Stimulated activated naive B cell treated with anti-CD40 and anti-IgM and Interleukin-4, amounts not matched to agents 10 μg/mL and 1 μg/mL and 100 μg/mL, for 72 hours (primary cell): ENCODE data around the gene DZIP3.
"Not testable (repeated sequence)": the region's sequence is repeated elsewhere in the genome, so short reads cannot be mapped to it uniquely, and the experiment has no call there.

Experiments used
- ATAC-seq, 2 donors: fragments of 150-1000 bp; cut with Tn5 transposase; replicated peaks; 2 replicates each; pipeline ENCODE4 v1.10.0; 2021; ENCODE audit warnings: moderate library complexity in 1 of 2
- DNase-seq: peaks from one replicate; pipeline ENCODE4 v3.0.0; 2021
- H3K27ac Mint-ChIP-seq: one replicate; pipeline ENCODE4 v1.8.0; 2022; ENCODE audit warnings: mild to moderate bottlenecking, mixed read lengths
- H3K27me3 Mint-ChIP-seq, 2 donors: one replicate each; pipeline ENCODE4 v1.8.0; 2022; ENCODE audit warnings: mixed read lengths in 2 of 2
- H3K36me3 Mint-ChIP-seq, 2 donors: one replicate each; pipeline ENCODE4 v1.8.0; 2022; ENCODE audit warnings: mixed read lengths in 2 of 2, mild to moderate bottlenecking in 1 of 2
- H3K4me1 Mint-ChIP-seq, 2 donors: one replicate each; pipeline ENCODE4 v1.8.0; 2022; ENCODE audit warnings: mixed read lengths in 2 of 2, mild to moderate bottlenecking in 1 of 2
- H3K4me3 Mint-ChIP-seq, 2 donors: one replicate each; pipeline ENCODE4 v1.8.0; 2022; ENCODE audit warnings: mild to moderate bottlenecking in 2 of 2, mixed read lengths in 2 of 2, moderate library complexity in 1 of 2
- H3K9me3 Mint-ChIP-seq, 2 donors: one replicate each; pipeline ENCODE4 v1.8.0; 2022; ENCODE audit warnings: mixed read lengths in 2 of 2, mild to moderate bottlenecking in 1 of 2

DZIP3 gene

GRCh38 chr3:108677811-108678210 is 88.3 kb downstream of the DZIP3 start:
- H3K27me3 Mint-ChIP-seq: no peaks in the 10 kb centered on the region
- H3K9me3 Mint-ChIP-seq: no peaks in the 10 kb centered on the region
- ATAC-seq: no peak
- H3K27ac Mint-ChIP-seq: no peak overlapping the region
- no peak overlapping the region for H3K4me3 Mint-ChIP-seq
- H3K36me3 Mint-ChIP-seq: peaks cover 19 to 41% of the 10 kb centered on the region in 2 donors
- DNase-seq: no peak
- no peaks in the 10 kb centered on the region for H3K4me1 Mint-ChIP-seq

- ATAC-seq, H3K4me1 Mint-ChIP-seq, H3K27ac Mint-ChIP-seq, H3K27me3 Mint-ChIP-seq, H3K9me3 Mint-ChIP-seq, DNase-seq, H3K4me3 Mint-ChIP-seq: not testable (repeated sequence)
- peaks cover 35 to 63% of the 10 kb centered on the region in 2 donors for H3K36me3 Mint-ChIP-seq
These were observed 102.8 kb downstream of the DZIP3 start for GRCh38 chr3:108692286-108692685.

GRCh38 chr3:108698461-108698860 is 108.9 kb downstream of the DZIP3 start:
- Mint-ChIP-seq H3K4me1 (no peaks in the 10 kb centered on the region), H3K27ac (no peak overlapping the region), H3K4me3 (no peak overlapping the region), H3K36me3 (peaks cover 15 to 27% of the 10 kb centered on the region in 2 donors), H3K9me3 (peaks cover 9 to 12% of the 10 kb centered on the region in 2 donors), H3K27me3 (no peaks in the 10 kb centered on the region)
- no peak for ATAC-seq
- DNase-seq: no peak

- no peak overlapping the region for H3K4me3 Mint-ChIP-seq
- H3K36me3 Mint-ChIP-seq: peaks cover 10 to 26% of the 10 kb centered on the region in 2 donors
- H3K4me1 Mint-ChIP-seq: peaks cover 0 to 1% of the 10 kb centered on the region in 2 donors
- ATAC-seq (no peak), DNase-seq (no peak)
- no peaks in the 10 kb centered on the region for H3K27me3 Mint-ChIP-seq
- no peak overlapping the region for H3K27ac Mint-ChIP-seq
- peaks cover 12 to 25% of the 10 kb centered on the region in 2 donors for H3K9me3 Mint-ChIP-seq
These were observed 115.5 kb downstream of the DZIP3 start for GRCh38 chr3:108705045-108705444.

GRCh38 chr3:108713009-108713516 is 123.5 kb downstream of the DZIP3 start:
- peaks cover under 1 to 8% of the 10 kb centered on the region in 2 donors for H3K27me3 Mint-ChIP-seq
- ATAC-seq (no peak), DNase-seq (no peak)
- no peaks in the 10 kb centered on the region for H3K36me3 Mint-ChIP-seq
- H3K4me1 Mint-ChIP-seq: peaks cover 0 to 4% of the 10 kb centered on the region in 2 donors
- no peaks in the 10 kb centered on the region for H3K9me3 Mint-ChIP-seq
- no peak overlapping the region for H3K27ac Mint-ChIP-seq
- H3K4me3 Mint-ChIP-seq: no peak overlapping the region

- peaks cover 8 to 12% of the 10 kb centered on the region in 2 donors for H3K27me3 Mint-ChIP-seq
- H3K27ac Mint-ChIP-seq: no peak overlapping the region
- ATAC-seq: no peak
- H3K4me3 Mint-ChIP-seq: no peak overlapping the region
- peaks cover 0 to 4% of the 10 kb centered on the region in 2 donors for H3K4me1 Mint-ChIP-seq
- no peaks in the 10 kb centered on the region for H3K36me3 Mint-ChIP-seq
- DNase-seq: no peak
- no peaks in the 10 kb centered on the region for H3K9me3 Mint-ChIP-seq
These were observed 124.3 kb downstream of the DZIP3 start for GRCh38 chr3:108713816-108714215.

GRCh38 chr3:108718454-108718853 is 128.9 kb downstream of the DZIP3 start:
- peaks cover 13 to 16% of the 10 kb centered on the region in 2 donors for H3K27me3 Mint-ChIP-seq
- no peak overlapping the region for H3K4me3 Mint-ChIP-seq
- H3K4me1 Mint-ChIP-seq: no peaks in the 10 kb centered on the region
- H3K27ac Mint-ChIP-seq: no peak overlapping the region
- H3K36me3 Mint-ChIP-seq: no peaks in the 10 kb centered on the region
- ATAC-seq (no peak), DNase-seq (no peak)
- peaks cover 5 to 6% of the 10 kb centered on the region in 2 donors for H3K9me3 Mint-ChIP-seq

DNA sequence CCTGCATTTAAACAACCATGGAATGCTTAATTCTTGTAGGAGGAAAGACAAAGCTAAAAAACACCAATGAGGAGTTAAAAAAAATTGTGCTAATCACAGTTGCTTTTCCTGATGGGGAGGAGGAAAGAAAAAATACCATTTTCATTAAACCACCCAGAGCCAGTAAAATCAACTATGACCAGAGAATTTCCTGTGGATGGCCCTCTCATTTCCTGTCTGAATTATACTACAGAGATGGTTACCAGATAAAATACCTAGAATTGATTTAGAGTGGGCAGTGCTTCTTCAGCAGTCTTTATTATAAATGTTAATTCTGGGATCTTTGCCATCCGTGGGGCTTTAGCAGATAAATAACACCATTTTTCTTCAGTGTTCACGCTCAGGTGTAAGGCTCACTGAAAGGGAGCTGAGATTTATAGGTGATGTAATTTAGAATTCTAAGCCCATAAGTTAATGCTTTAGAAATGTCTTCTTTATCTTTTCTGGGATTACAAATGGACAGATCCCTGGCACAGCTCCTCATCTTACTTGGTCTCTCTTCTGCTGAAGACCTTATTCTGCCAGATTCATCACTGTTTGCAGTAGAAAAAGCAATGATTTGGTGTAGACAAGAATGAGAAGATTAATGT is 129.8 kb downstream of the DZIP3 start:
- Mint-ChIP-seq H3K4me3 (no peak overlapping the region), H3K9me3 (peaks cover 5 to 6% of the 10 kb centered on the region in 2 donors), H3K4me1 (peaks cover 4 to 5% of the 10 kb centered on the region in 2 donors), H3K27ac (no peak overlapping the region), H3K27me3 (peaks cover 13 to 16% of the 10 kb centered on the region in 2 donors), H3K36me3 (no peaks in the 10 kb centered on the region)
- DNase-seq (no peak), ATAC-seq (no peak)

DNA sequence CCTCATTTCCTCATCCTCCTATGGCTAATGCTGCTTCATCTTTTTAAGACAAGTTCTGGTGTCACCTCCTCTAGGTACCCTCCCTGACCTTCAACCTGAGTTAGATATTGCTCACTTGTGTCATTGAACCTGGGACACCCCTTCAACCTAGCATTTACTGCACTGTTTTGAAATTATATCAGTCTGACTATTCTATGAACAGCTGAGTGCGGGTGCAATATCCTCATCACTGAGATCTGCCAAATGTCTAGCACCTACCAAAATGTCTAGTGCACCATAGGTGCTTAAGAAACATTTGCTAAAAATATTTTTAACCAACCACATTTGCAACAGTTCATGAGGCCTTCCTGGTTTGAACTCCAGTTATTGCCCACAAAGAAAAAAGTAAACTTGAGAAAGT is 133.2 kb downstream of the DZIP3 start:
- no peaks in the 10 kb centered on the region for H3K36me3 Mint-ChIP-seq
- H3K9me3 Mint-ChIP-seq: peaks cover 5 to 6% of the 10 kb centered on the region in 2 donors
- H3K27me3 Mint-ChIP-seq: peaks cover 9 to 16% of the 10 kb centered on the region in 2 donors
- H3K27ac Mint-ChIP-seq: no peak overlapping the region
- ATAC-seq (no peak), DNase-seq (no peak)
- H3K4me1 Mint-ChIP-seq: peaks cover 5 to 7% of the 10 kb centered on the region in 2 donors
- H3K4me3 Mint-ChIP-seq: no peak overlapping the region

GRCh38 chr3:108724101-108724500 is 134.6 kb downstream of the DZIP3 start:
- Mint-ChIP-seq H3K4me3 (no peak overlapping the region), H3K27ac (no peak overlapping the region), H3K9me3 (peaks cover 5 to 6% of the 10 kb centered on the region in 2 donors), H3K4me1 (peaks cover 5 to 11% of the 10 kb centered on the region in 2 donors), H3K36me3 (no peaks in the 10 kb centered on the region), H3K27me3 (peaks cover 4 to 8% of the 10 kb centered on the region in 2 donors)
- DNase-seq (no peak), ATAC-seq (peak in 1 of 2 donors; percentile 24)

GRCh38 chr3:108728105-108728504 is 138.6 kb downstream of the DZIP3 start:
- peaks cover 5 to 13% of the 10 kb centered on the region in 2 donors for H3K4me1 Mint-ChIP-seq
- H3K9me3 Mint-ChIP-seq: peaks cover 0 to under 1% of the 10 kb centered on the region in 2 donors
- no peak overlapping the region for H3K27ac Mint-ChIP-seq
- H3K36me3 Mint-ChIP-seq: no peaks in the 10 kb centered on the region
- DNase-seq: no peak
- peaks cover 0 to 5% of the 10 kb centered on the region in 2 donors for H3K27me3 Mint-ChIP-seq
- no peak overlapping the region for H3K4me3 Mint-ChIP-seq
- no peak for ATAC-seq

GRCh38 chr3:108728934-108729333 is 139.4 kb downstream of the DZIP3 start:
- DNase-seq (no peak), ATAC-seq (peak; percentile 67 to 80)
- Mint-ChIP-seq H3K36me3 (no peaks in the 10 kb centered on the region), H3K4me3 (no peak overlapping the region), H3K4me1 (peaks cover 4 to 11% of the 10 kb centered on the region in 2 donors), H3K27ac (no peak overlapping the region), H3K27me3 (peaks cover 0 to 5% of the 10 kb centered on the region in 2 donors), H3K9me3 (no peaks in the 10 kb centered on the region)

- Mint-ChIP-seq H3K27me3 (peaks cover 9 to 14% of the 10 kb centered on the region in 2 donors), H3K4me3 (no peak overlapping the region), H3K9me3 (no peaks in the 10 kb centered on the region), H3K27ac (no peak overlapping the region), H3K4me1 (no peaks in the 10 kb centered on the region), H3K36me3 (no peaks in the 10 kb centered on the region)
- ATAC-seq (no peak), DNase-seq (no peak)
These were observed 147.3 kb downstream of the DZIP3 start for GRCh38 chr3:108736821-108737220.

DNA sequence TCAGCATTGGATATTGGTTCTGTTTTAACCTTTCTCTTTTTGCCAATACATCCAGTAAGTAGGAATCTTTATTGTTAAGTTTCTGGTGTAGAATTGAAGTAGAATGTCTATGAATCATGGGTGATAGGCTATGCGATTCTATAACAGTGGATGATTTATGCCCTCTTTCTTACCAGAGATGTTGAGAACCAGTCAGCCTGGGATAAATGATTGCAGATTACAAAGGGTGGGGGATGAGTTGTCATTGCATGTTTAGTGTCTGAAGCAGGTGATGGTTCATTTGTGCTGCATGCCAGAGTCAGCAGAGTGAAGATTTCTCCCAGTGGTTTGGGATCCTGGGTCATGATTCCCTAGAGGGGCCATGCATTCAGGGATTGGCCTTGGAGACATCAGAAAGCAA is 153.4 kb downstream of the DZIP3 start:
- no peaks in the 10 kb centered on the region for H3K9me3 Mint-ChIP-seq
- no peak overlapping the region for H3K4me3 Mint-ChIP-seq
- no peak overlapping the region for H3K27ac Mint-ChIP-seq
- peaks cover 6 to 13% of the 10 kb centered on the region in 2 donors for H3K27me3 Mint-ChIP-seq
- DNase-seq (no peak), ATAC-seq (no peak)
- no peaks in the 10 kb centered on the region for H3K36me3 Mint-ChIP-seq
- no peaks in the 10 kb centered on the region for H3K4me1 Mint-ChIP-seq
